ENCODE data around the gene GLIS2. TPM values are rescaled to one million over a fixed set of nuclear protein-coding genes. Genes with fewer than 3 reads are reported as not detected.
A peak's percentile ranks its signal among the peaks of the same experiment; 100 is the strongest.

GLIS2 gene
- total RNA-seq, 2 donors from 2014 or later, result 0.10 to 0.29 TPM

DNA sequence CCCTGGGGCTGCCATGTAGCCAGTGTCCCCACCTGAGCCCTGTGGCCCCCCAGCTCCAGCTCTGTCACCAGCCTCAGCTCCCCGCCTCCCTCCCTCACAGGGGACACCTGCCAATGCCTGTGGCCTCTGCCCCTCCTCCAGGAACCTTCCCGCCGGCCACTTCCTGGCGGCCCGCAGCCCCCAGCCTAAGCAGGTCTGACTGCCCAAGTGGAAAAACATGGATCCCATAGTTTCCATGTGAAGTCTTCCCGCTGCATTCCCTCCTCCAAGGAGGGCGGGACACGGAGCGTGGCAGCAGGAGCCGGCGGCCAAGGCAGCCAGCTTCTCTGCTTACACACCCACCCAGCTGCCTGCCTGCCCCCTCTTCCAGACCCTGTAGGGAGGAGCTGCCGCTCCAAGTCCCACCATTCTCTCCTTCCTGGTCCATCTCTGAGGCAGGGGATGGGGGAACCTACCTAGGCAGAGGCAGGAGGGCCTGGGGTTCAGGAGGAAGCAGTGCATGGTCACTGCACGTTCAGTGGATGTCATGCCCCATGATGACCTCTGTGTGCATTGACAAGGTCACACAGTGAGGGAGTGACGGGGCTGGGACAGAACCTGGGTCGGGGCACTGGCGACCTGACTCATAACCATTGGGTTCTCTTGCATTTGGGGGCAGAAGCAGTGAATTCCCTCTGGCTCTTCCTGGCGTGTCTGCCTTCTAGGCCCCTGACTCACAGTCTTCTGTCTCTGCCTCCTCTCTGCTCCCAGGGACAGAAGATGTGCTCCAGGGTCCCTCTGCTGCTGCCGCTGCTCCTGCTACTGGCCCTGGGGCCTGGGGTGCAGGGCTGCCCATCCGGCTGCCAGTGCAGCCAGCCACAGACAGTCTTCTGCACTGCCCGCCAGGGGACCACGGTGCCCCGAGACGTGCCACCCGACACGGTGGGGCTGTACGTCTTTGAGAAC lies 64.5 kb downstream of the GLIS2 start:
- no peaks in the 10 kb centered on the region for H3K9me3 ChIP-seq (ENCODE audit: control insufficient read depth, low read length, poor library complexity, severe bottlenecking)
- peak overlapping the region; percentile 92 for H3K27ac Mint-ChIP-seq
- no peaks in the 10 kb centered on the region for H3K27me3 Mint-ChIP-seq
- ATAC-seq, result no peak
- DNase-seq, result no peak
- peaks cover 33% of the 10 kb centered on the region for H3K4me1 Mint-ChIP-seq
- peak overlapping the region; percentile 81 for H3K4me3 Mint-ChIP-seq
- no peaks in the 10 kb centered on the region for H3K36me3 Mint-ChIP-seq (ENCODE audit: low read depth)

DNA sequence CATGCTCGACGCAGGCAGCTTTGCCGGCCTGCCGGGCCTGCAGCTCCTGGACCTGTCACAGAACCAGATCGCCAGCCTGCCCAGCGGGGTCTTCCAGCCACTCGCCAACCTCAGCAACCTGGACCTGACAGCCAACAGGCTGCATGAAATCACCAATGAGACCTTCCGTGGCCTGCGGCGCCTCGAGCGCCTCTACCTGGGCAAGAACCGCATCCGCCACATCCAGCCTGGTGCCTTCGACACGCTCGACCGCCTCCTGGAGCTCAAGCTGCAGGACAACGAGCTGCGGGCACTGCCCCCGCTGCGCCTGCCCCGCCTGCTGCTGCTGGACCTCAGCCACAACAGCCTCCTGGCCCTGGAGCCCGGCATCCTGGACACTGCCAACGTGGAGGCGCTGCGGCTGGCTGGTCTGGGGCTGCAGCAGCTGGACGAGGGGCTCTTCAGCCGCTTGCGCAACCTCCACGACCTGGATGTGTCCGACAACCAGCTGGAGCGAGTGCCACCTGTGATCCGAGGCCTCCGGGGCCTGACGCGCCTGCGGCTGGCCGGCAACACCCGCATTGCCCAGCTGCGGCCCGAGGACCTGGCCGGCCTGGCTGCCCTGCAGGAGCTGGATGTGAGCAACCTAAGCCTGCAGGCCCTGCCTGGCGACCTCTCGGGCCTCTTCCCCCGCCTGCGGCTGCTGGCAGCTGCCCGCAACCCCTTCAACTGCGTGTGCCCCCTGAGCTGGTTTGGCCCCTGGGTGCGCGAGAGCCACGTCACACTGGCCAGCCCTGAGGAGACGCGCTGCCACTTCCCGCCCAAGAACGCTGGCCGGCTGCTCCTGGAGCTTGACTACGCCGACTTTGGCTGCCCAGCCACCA lies 65.4 kb downstream of the GLIS2 start:
- DNase-seq (no peak), ATAC-seq (no peak)
- Mint-ChIP-seq H3K27ac (peak overlapping the region; percentile 92), H3K27me3 (no peaks in the 10 kb centered on the region), H3K36me3 (ENCODE audit: low read depth) (no peaks in the 10 kb centered on the region), H3K4me1 (peaks cover 29% of the 10 kb centered on the region), H3K4me3 (peak overlapping the region; percentile 81)
- H3K9me3 ChIP-seq (ENCODE audit: control insufficient read depth, low read length, poor library complexity, severe bottlenecking), result no peaks in the 10 kb centered on the region

DNA sequence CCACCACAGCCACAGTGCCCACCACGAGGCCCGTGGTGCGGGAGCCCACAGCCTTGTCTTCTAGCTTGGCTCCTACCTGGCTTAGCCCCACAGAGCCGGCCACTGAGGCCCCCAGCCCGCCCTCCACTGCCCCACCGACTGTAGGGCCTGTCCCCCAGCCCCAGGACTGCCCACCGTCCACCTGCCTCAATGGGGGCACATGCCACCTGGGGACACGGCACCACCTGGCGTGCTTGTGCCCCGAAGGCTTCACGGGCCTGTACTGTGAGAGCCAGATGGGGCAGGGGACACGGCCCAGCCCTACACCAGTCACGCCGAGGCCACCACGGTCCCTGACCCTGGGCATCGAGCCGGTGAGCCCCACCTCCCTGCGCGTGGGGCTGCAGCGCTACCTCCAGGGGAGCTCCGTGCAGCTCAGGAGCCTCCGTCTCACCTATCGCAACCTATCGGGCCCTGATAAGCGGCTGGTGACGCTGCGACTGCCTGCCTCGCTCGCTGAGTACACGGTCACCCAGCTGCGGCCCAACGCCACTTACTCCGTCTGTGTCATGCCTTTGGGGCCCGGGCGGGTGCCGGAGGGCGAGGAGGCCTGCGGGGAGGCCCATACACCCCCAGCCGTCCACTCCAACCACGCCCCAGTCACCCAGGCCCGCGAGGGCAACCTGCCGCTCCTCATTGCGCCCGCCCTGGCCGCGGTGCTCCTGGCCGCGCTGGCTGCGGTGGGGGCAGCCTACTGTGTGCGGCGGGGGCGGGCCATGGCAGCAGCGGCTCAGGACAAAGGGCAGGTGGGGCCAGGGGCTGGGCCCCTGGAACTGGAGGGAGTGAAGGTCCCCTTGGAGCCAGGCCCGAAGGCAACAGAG lies 66.3 kb downstream of the GLIS2 start:
- no peaks in the 10 kb centered on the region for H3K9me3 ChIP-seq (ENCODE audit: control insufficient read depth, low read length, poor library complexity, severe bottlenecking)
- Mint-ChIP-seq H3K27ac (peak overlapping the region; percentile 92), H3K27me3 (no peaks in the 10 kb centered on the region), H3K4me3 (peak overlapping the region; percentile 81), H3K36me3 (ENCODE audit: low read depth) (no peaks in the 10 kb centered on the region), H3K4me1 (peaks cover 29% of the 10 kb centered on the region)
- ATAC-seq (peak; percentile 2), DNase-seq (no peak)

DNA sequence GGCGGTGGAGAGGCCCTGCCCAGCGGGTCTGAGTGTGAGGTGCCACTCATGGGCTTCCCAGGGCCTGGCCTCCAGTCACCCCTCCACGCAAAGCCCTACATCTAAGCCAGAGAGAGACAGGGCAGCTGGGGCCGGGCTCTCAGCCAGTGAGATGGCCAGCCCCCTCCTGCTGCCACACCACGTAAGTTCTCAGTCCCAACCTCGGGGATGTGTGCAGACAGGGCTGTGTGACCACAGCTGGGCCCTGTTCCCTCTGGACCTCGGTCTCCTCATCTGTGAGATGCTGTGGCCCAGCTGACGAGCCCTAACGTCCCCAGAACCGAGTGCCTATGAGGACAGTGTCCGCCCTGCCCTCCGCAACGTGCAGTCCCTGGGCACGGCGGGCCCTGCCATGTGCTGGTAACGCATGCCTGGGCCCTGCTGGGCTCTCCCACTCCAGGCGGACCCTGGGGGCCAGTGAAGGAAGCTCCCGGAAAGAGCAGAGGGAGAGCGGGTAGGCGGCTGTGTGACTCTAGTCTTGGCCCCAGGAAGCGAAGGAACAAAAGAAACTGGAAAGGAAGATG lies 67.0 kb downstream of the GLIS2 start:
- Mint-ChIP-seq H3K27ac (peak overlapping the region; percentile 92), H3K27me3 (no peaks in the 10 kb centered on the region), H3K4me3 (peak overlapping the region; percentile 81), H3K4me1 (peaks cover 23% of the 10 kb centered on the region), H3K36me3 (ENCODE audit: low read depth) (no peaks in the 10 kb centered on the region)
- DNase-seq (no peak), ATAC-seq (peak; percentile 1)
- H3K9me3 ChIP-seq (ENCODE audit: control insufficient read depth, low read length, poor library complexity, severe bottlenecking), result no peaks in the 10 kb centered on the region

DNA sequence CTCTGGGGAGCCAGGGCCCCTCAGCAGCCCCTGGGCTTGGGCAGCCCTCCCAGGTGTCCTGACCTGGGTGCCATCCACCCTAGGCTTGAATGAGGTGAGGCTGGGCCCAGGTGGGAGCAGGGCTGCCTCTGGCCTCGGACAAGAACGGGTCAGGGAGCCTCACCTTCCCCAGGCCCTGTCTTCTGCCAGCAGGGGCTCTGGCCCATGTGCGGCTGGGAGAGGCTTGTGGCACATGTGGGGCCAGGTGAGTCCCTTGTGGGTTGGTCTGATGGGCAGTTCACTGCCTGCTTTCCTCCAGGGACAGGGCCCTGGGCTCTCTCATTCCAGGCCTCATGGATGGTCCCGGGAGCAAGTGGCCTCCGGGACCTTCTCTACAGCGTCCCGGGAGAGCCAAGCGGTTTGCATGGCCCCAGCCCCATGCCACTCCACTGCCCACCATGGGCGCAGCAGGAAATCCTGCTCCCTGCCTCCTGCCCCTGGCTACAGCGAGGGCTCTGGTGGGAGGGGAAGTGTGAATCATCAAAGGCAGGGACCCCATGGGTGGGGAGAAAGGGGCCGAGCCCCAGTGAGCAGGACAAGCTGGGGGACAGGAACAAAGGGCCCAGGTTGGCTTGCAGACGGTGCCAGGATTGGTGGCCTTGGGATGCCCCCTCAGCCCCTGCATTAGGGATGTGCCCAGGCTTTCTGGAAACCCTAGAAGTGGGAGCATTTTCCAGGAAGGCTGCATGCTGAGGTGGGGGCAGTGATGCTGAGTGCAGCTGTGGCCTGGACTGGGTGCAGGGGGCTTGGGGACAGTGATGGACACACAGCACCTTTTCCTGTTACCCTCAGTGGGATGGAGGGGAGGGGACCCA lies 68.0 kb downstream of the GLIS2 start:
- Mint-ChIP-seq H3K4me1 (peaks cover 20% of the 10 kb centered on the region), H3K36me3 (ENCODE audit: low read depth) (no peaks in the 10 kb centered on the region), H3K4me3 (peak overlapping the region; percentile 39), H3K27me3 (no peaks in the 10 kb centered on the region), H3K27ac (peak overlapping the region; percentile 92)
- ATAC-seq, result no peak
- no peak for DNase-seq
- H3K9me3 ChIP-seq (ENCODE audit: control insufficient read depth, low read length, poor library complexity, severe bottlenecking), result no peaks in the 10 kb centered on the region

DNA sequence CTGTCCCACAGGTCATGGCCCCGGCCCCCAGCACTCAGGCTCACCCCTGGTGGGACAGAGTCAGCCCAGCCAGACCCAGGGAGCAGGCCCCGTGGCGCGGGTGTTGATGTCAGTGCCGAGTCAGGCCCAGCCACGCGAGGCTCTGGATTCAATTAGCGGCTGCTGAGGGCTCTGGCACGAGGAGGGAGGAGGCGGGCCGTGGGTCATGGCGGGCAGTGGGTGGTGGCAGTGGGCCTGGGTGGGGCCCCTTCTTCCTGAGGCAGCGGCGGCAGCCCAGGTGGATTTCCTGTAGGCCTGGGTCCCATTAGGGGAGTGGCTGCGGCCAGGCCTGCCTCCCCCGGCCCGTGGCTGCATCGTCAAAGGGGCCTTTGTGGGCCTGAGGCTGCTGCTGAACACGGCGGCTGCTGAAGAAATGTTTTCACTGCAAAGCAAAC lies 68.7 kb downstream of the GLIS2 start:
- ATAC-seq, result no peak
- H3K27ac Mint-ChIP-seq, result peak overlapping the region; percentile 92
- H3K27me3 Mint-ChIP-seq, result no peaks in the 10 kb centered on the region
- peaks cover 19% of the 10 kb centered on the region for H3K4me1 Mint-ChIP-seq
- no peaks in the 10 kb centered on the region for H3K36me3 Mint-ChIP-seq (ENCODE audit: low read depth)
- no peaks in the 10 kb centered on the region for H3K9me3 ChIP-seq (ENCODE audit: control insufficient read depth, low read length, poor library complexity, severe bottlenecking)
- no peak for DNase-seq
- peak overlapping the region; percentile 39 for H3K4me3 Mint-ChIP-seq

DNA sequence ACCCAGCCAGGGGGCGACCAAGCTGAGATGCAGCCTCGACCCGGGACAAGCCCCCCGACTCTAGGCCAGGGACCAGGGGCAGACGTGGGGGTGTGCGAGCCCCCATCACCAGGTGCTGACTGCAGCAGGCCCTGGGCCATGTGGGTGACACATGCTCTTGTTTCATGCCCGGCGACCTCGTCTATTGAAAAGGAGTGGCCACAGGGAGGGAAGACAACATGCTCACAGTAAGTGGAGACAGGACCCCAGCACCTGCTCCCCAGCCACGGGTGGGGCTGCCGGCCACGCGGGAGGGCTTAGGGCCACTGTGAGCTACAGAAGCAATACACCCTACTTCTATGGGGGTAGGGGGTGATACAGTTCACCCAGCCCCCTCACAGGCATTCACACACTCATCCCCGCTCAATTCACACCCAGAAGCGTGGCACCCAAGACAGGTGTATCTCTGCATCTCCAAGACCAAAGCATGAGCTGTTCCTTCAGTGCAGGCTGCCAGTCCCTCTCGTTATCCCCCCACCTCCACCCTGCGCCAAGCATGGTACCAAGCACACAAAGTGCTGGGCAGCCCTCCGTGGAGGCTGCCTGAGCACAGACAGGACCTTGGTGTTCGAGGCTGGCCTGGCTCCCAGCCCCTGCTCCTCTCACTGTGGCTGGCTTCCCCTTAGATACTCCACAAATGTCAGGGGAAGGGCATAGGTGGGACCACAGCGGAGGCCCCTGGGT lies 69.4 kb downstream of the GLIS2 start:
- Mint-ChIP-seq H3K27ac (peak overlapping the region; percentile 85), H3K36me3 (ENCODE audit: low read depth) (no peaks in the 10 kb centered on the region), H3K4me1 (peaks cover 20% of the 10 kb centered on the region), H3K4me3 (peak overlapping the region; percentile 67), H3K27me3 (no peaks in the 10 kb centered on the region)
- ATAC-seq (no peak), DNase-seq (no peak)
- H3K9me3 ChIP-seq (ENCODE audit: control insufficient read depth, low read length, poor library complexity, severe bottlenecking), result no peaks in the 10 kb centered on the region

DNA sequence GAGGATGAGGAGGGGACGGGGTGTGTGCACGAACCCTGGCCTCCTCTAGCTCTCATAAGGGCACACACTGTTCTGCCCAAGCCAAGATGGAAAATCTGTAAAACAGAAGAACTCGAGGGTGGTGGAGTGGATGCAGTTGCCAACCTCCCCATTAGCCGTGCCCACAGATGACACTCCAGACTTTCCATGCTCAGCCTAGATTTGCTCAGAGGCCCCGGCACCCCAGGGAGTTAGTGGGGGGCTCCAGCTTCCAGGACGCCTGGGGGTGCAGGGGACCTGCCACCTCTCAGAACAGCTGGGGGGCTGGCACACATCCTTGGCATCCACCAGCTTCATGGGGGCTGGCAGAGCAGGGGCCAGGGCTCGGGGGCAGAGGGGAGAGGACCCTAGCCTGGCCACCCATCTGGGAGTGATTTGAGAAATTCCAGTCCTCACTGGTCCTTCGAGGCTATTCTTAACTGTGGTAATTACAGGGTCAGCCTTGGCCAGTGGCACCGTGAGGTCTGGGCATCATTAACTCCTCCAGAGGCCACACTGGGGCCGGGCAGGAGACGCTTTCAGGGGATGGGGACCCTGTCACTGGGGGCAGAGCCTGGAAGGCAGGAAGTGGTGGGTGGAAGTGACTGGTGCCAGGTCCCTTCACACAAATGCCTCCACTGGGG lies 70.1 kb downstream of the GLIS2 start:
- peak overlapping the region; percentile 67 for H3K4me3 Mint-ChIP-seq
- ATAC-seq (no peak), DNase-seq (no peak)
- H3K9me3 ChIP-seq (ENCODE audit: control insufficient read depth, low read length, poor library complexity, severe bottlenecking), result no peaks in the 10 kb centered on the region
- peaks cover 14% of the 10 kb centered on the region for H3K4me1 Mint-ChIP-seq
- H3K27me3 Mint-ChIP-seq, result no peaks in the 10 kb centered on the region
- H3K36me3 Mint-ChIP-seq (ENCODE audit: low read depth), result no peaks in the 10 kb centered on the region
- H3K27ac Mint-ChIP-seq, result peak overlapping the region; percentile 85

DNA sequence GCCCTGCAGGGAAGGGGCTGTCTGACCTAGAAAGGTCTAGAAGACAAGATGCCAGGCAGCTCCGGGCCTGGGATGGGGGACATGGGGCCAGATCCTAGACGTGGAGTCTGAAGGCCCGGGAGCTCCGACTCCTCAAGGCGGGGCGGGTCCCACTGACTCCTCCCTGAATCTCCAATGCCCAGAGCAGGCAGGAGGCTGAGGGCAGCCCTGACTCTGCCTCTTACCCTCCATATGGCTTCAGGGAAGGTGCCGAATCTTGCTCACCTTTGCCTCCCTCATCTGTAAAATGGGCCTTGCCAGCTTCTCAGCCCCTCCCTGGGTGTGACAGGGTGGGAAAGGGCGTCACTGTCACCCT lies 70.6 kb downstream of the GLIS2 start:
- no peaks in the 10 kb centered on the region for H3K36me3 Mint-ChIP-seq (ENCODE audit: low read depth)
- H3K4me3 Mint-ChIP-seq, result peak overlapping the region; percentile 67
- H3K4me1 Mint-ChIP-seq, result peaks cover 12% of the 10 kb centered on the region

DNA sequence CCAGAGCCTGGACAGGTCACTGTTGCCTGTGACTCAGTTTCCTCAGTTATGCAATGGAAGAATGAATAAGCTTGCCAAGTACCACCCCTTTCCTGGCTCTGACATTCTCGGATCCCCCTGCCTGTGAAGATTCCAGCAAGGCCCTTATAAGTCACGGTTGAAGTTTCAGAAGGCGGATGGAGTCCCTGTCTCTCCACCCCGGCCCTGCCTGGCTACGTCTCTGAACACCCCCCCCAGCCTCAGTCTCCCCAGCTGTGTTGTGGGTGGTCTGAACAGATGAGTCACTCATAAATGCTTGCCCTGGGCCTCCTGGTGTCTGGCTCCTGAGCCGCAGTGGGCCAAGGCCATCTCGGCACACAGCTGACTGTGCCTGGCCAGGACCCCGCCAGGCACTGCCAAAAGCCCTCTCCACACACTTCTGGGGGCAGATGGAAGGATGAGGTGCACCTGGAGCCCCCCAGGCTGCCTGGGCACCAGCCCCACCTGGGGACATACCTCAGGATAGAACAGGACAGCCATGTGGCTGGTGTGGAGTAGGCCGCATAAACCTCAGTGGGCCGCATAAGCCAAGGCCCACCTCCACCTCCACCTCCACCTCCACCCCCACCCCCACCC lies 71.2 kb downstream of the GLIS2 start:
- H3K4me1 Mint-ChIP-seq, result peaks cover 12% of the 10 kb centered on the region
- peak overlapping the region; percentile 67 for H3K4me3 Mint-ChIP-seq
- ATAC-seq (no peak), DNase-seq (no peak)
- H3K36me3 Mint-ChIP-seq (ENCODE audit: low read depth), result no peaks in the 10 kb centered on the region
- no peaks in the 10 kb centered on the region for H3K27me3 Mint-ChIP-seq
- no peaks in the 10 kb centered on the region for H3K9me3 ChIP-seq (ENCODE audit: control insufficient read depth, low read length, poor library complexity, severe bottlenecking)
- peak overlapping the region; percentile 85 for H3K27ac Mint-ChIP-seq

More for the DNA sequence above, 70.6 kb downstream of the GLIS2 start:
- Mint-ChIP-seq H3K27me3 (no peaks in the 10 kb centered on the region), H3K27ac (peak overlapping the region; percentile 85)
- no peaks in the 10 kb centered on the region for H3K9me3 ChIP-seq (ENCODE audit: control insufficient read depth, low read length, poor library complexity, severe bottlenecking)
- ATAC-seq (no peak), DNase-seq (no peak)

DNA sequence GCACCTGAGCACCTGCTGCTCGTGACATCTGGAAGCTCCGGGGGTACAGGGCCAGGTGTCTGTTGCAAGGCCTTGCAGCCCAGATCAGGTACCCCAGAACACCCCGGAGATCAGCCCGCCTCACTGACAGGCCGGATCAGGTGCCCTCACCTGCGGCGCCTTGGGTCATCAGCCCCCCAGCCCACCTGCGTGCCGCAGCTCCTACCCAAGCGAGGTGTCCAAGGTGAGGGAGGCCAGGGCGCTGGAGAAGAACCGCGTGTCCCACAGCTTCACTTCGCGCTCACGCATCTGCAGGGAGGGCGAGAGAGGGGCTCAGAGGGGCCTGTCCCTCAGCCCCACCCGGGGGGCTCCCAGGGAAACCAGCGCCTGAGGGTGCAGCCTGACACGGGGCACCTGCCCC lies 71.9 kb downstream of the GLIS2 start:
- H3K4me1 Mint-ChIP-seq, result peaks cover 10% of the 10 kb centered on the region
- no peaks in the 10 kb centered on the region for H3K36me3 Mint-ChIP-seq (ENCODE audit: low read depth)
- no peaks in the 10 kb centered on the region for H3K9me3 ChIP-seq (ENCODE audit: control insufficient read depth, low read length, poor library complexity, severe bottlenecking)
- no peaks in the 10 kb centered on the region for H3K27me3 Mint-ChIP-seq
- ATAC-seq (no peak), DNase-seq (no peak)
- peak overlapping the region; percentile 45 for H3K4me3 Mint-ChIP-seq
- peak overlapping the region; percentile 85 for H3K27ac Mint-ChIP-seq
